HepG2 (cell line): Measurements from ENCODE around the gene SLC8A2. TPM values are rescaled to one million over a fixed set of nuclear protein-coding genes. Genes with fewer than 3 reads are reported as not detected.

Source experiments
- ATAC-seq: fragments of 200-7000 bp; cut with Tn5 transposase; 3 replicates; pipeline ENCODE4 v1.9.1; 2020; ENCODE audit warnings: mild to moderate bottlenecking, moderate library complexity
- BruUV-seq: library from RNA; stranded (reverse); fragments of 400-500 nt; replicated peaks from 2 replicates; lab custom pipeline; 2021; lab: Mats Ljungman, UMichigan
- CTCF ChIA-PET: fragments of 300-600 bp; formaldehyde crosslinking; extraction: SDS; loops from one replicate; lab custom pipeline; 2021; ENCODE audit warnings: low total read pairs, inconsistent platforms, low intra/inter-chr PET ratio; lab: Yijun Ruan, JAX
- POLR2A ChIA-PET: fragments of 350-600 bp; sonication (Branson Sonifier 250); formaldehyde crosslinking; loops from one replicate; lab custom pipeline; 2020; ENCODE audit warnings: antibody characterized with exemption, inconsistent platforms; lab: Yijun Ruan, JAX
- DNase-seq: peaks from one replicate; pipeline ENCODE4 v3.0.0-alpha.2; 2015; ENCODE audit warnings: low spot score
- FAIRE-seq: peaks from 3 replicates; lab custom pipeline; 2011; peaks lifted over from hg19 to GRCh38; lab: Jason Lieb, UNC
- H2AFZ ChIP-seq: one replicate; pipeline ENCODE4 v1.6.1; 2011; ENCODE audit warnings: low read length, inconsistent platforms
- H3K27ac ChIP-seq: fragments of 300-600 bp; 3 replicates; pipeline ENCODE4 v1.8.0; 2011; ENCODE audit warnings: mixed run types, mild to moderate bottlenecking, mixed read lengths, low read length, inconsistent platforms; ENCODE audit not compliant: insufficient read depth; ENCODE audit errors: extremely low read length
- H3K27me3 ChIP-seq, 2 experiments: fragments of 200-600 bp in 1 of 2; 2 replicates in 1 of 2; 3 replicates in 1 of 2; pipeline versions ENCODE4 v1.6.0 to v1.8.0; 2011; ENCODE audit warnings: low read length in 2 of 2, mild to moderate bottlenecking in 2 of 2, moderate library complexity in 2 of 2, inconsistent platforms in 1 of 2; ENCODE audit not compliant: insufficient read depth in 2 of 2, control insufficient read depth in 1 of 2
- H3K36me3 ChIP-seq, 2 experiments: fragments of 200-600 bp in 1 of 2; replicated peaks in 1 of 2; 2 replicates in 1 of 2; 3 replicates in 1 of 2; pipeline versions ENCODE4 v1.5.1 to v1.8.0; 2011; ENCODE audit warnings: low read length in 2 of 2, inconsistent platforms in 1 of 2; ENCODE audit not compliant: insufficient read depth in 2 of 2, control insufficient read depth in 1 of 2
- H3K4me1 ChIP-seq: 2 replicates; pipeline ENCODE4 v1.5.1; 2012; ENCODE audit warnings: low read length, inconsistent platforms; ENCODE audit not compliant: insufficient read depth
- H3K4me2 ChIP-seq: 2 replicates; pipeline ENCODE4 v1.6.0; 2011; ENCODE audit warnings: low read depth, low read length, inconsistent platforms
- H3K4me3 ChIP-seq, 3 experiments: fragments of 200-600 bp in 1 of 3; sonication (generic), shearing (Covaris generic) in 1 of 3; replicated peaks in 1 of 3; 2 replicates each; pipeline ENCODE4 v1.5.1; 2011 to 2016; ENCODE audit warnings: low read length in 3 of 3, inconsistent platforms in 2 of 3, low read depth in 2 of 3, mild to moderate bottlenecking in 2 of 3, control low read depth in 1 of 3, mixed read lengths in 1 of 3; ENCODE audit not compliant: insufficient read depth in 1 of 3
- H3K79me2 ChIP-seq: one replicate; pipeline ENCODE4 v1.6.1; 2011; ENCODE audit warnings: low read length, inconsistent platforms; ENCODE audit not compliant: insufficient read depth
- H3K9ac ChIP-seq: 2 replicates; pipeline ENCODE4 v1.6.0; 2011; ENCODE audit warnings: mild to moderate bottlenecking, low read depth, low read length, inconsistent platforms; ENCODE audit not compliant: insufficient read depth
- H3K9me3 ChIP-seq: 2 replicates; pipeline ENCODE4 v1.5.1; 2012; ENCODE audit warnings: mild to moderate bottlenecking, low read length
- H4K20me1 ChIP-seq: 2 replicates; pipeline ENCODE4 v1.6.0; 2011; ENCODE audit warnings: inconsistent platforms, mild to moderate bottlenecking, low read length, moderate library complexity; ENCODE audit not compliant: insufficient read depth
- DNMT3B ChIP-seq: conservative IDR thresholded peaks from 2 replicates; pipeline ENCODE4 v1.6.1; 2016; ENCODE audit warnings: missing biosample characterization, control low read depth
- KDM5A ChIP-seq: fragments of 200-600 bp; sonication (generic); IDR thresholded peaks from 2 replicates; pipeline ENCODE4 v1.7.0; 2018; ENCODE audit warnings: antibody characterized with exemption, mild to moderate bottlenecking, low read length, borderline replicate concordance
- MNT ChIP-seq: fragments of 450-650 bp; IDR thresholded peaks from 2 replicates; pipeline ENCODE4 v1.6.1; 2016
- MYC ChIP-seq: sonication (generic); formaldehyde crosslinking; IDR thresholded peaks from 2 replicates; pipeline ENCODE4 v1.9.0; 2021; ENCODE audit warnings: missing genetic modification reagents, borderline replicate concordance
- NKX3-1 ChIP-seq: sonication (generic); formaldehyde crosslinking; IDR thresholded peaks from 2 replicates; pipeline ENCODE4 v1.5.0; 2020; ENCODE audit warnings: missing genetic modification reagents
- NR2F1 ChIP-seq, 2 experiments: fragments of 450-650 bp in 1 of 2; formaldehyde crosslinking in 1 of 2; IDR thresholded peaks; 2 replicates each; pipeline versions ENCODE4 v1.5.0 to v1.6.1; 2016 to 2020; ENCODE audit warnings: mild to moderate bottlenecking in 1 of 2, missing compliant biosample characterization in 1 of 2, missing genetic modification reagents in 1 of 2, moderate library complexity in 1 of 2
- PPARG ChIP-seq: conservative IDR thresholded peaks from 2 replicates; pipeline ENCODE4 v1.6.1; 2016; ENCODE audit warnings: missing biosample characterization, missing genetic modification reagents
- RFXANK ChIP-seq: IDR thresholded peaks from 2 replicates; pipeline ENCODE4 v1.6.1; 2016
- SALL1 ChIP-seq: sonication (generic); formaldehyde crosslinking; IDR thresholded peaks from 2 replicates; pipeline ENCODE4 v1.8.0; 2022; ENCODE audit warnings: mild to moderate bottlenecking, missing genetic modification reagents
- SP4 ChIP-seq: sonication (generic); formaldehyde crosslinking; IDR thresholded peaks from 2 replicates; pipeline ENCODE4 v1.8.1; 2023; ENCODE audit warnings: mild to moderate bottlenecking, missing genetic modification reagents
- TBX2 ChIP-seq: sonication (generic); formaldehyde crosslinking; IDR thresholded peaks from 2 replicates; pipeline ENCODE4 v1.5.0; 2020; ENCODE audit warnings: missing genetic modification reagents, mild to moderate bottlenecking, borderline replicate concordance
- ZFP1 ChIP-seq: IDR thresholded peaks from 2 replicates; pipeline ENCODE4 v1.6.1; 2016
- WGBS: methylation state at CpG from one replicate; pipeline ENCODE4 v1.1.6; 2017; ENCODE audit warnings: low lambda C conversion rate; 5-methylcytosine and 5-hydroxymethylcytosine counted together
- in situ Hi-C: cut with HindIII; loops from 2 replicates; pipeline ENCODE4 v1.10.0; 2017; ENCODE audit warnings: low pct_unique_long_range_greater_than_20kb; ENCODE audit not compliant: extremely low pct_ligation_motif_present
- intact Hi-C: fragments of 100-400 bp; cut with micrococcal nuclease; formaldehyde crosslinking; loops from one replicate; pipeline ENCODE4 v1.10.0; 2022; ENCODE audit not compliant: unreplicated experiment
- polyA plus RNA-seq, 8 experiments: library from polyadenylated mRNA; depleted of rRNA in 3 of 8; stranded (reverse) in 7 of 8; unstranded in 1 of 8; fragments of >200 nt; fragmentation: Illumina TruSeq in 4 of 8; extraction: Trizol in 4 of 8; gene quantifications; 2 replicates each; pipeline versions ENCODE4 v1.2.1 to v1.2.3, GENCODE V29; 2011 to 2016; ENCODE audit warnings: low read depth in 4 of 8, missing spikeins in 1 of 8, mixed read lengths in 1 of 8; ENCODE audit not compliant: insufficient read depth in 1 of 8
- total RNA-seq, 5 experiments: library from RNA; depleted of rRNA; stranded (reverse); fragments of >200 nt; fragmentation: Illumina TruSeq; extraction: Trizol; gene quantifications; 2 replicates each; pipeline ENCODE4 v1.2.3, GENCODE V29; 2016; ENCODE audit warnings: low read depth in 1 of 5
- TF ChIP-seq, protein P1 (sequence below): sonication (generic); formaldehyde crosslinking; IDR thresholded peaks from 2 replicates; pipeline ENCODE4 v1.5.1; 2020; ENCODE audit warnings: mild to moderate bottlenecking, moderate library complexity, missing genetic modification reagents

SLC8A2 gene
- total and polyA plus RNA-seq, 2 of the 13 experiments (the other 11 are each of a cell fraction or from before 2014, with no cell fraction given) = 0.02 TPM; not detected in 1

- BruUV-seq = no TSS peak
- no peaks in the 10 kb centered on the region for H3K79me2 ChIP-seq
- peaks cover 17 to 83% of the 10 kb centered on the region in 2 experiments for H3K27me3 ChIP-seq
- peaks cover 8% of the 10 kb centered on the region; the same call in 1 of the 2 replicates for H4K20me1 ChIP-seq
- no peak for ATAC-seq
- H3K9me3 ChIP-seq = no peaks in the 10 kb centered on the region
- TF ChIP-seq, protein P1, sequence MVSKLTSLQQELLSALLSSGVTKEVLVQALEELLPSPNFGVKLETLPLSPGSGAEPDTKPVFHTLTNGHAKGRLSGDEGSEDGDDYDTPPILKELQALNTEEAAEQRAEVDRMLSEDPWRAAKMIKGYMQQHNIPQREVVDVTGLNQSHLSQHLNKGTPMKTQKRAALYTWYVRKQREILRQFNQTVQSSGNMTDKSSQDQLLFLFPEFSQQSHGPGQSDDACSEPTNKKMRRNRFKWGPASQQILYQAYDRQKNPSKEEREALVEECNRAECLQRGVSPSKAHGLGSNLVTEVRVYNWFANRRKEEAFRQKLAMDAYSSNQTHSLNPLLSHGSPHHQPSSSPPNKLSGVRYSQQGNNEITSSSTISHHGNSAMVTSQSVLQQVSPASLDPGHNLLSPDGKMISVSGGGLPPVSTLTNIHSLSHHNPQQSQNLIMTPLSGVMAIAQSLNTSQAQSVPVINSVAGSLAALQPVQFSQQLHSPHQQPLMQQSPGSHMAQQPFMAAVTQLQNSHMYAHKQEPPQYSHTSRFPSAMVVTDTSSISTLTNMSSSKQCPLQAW = no peak
- no peak for TF ChIP-seq PPARG (CRISPR knock-in tag)
- TF ChIP-seq RFXANK (CRISPR knock-in tag) = no peak
- no peak for TF ChIP-seq NR2F1 (CRISPR knock-in tag; IDR thresholded peaks at IDR 0.05)
- CTCF ChIA-PET = no interaction called here
- H3K4me3 ChIP-seq = peak overlapping the region in 1 of 3 experiments; percentile 55; a peak in 1 of 6 replicates
- WGBS = 24% methylated on average over 9 of the region's 9 CpGs
- FAIRE-seq = no peak
- peaks cover 5% of the 10 kb centered on the region; the same call in 1 of the 2 replicates for H3K4me1 ChIP-seq
- peak overlapping the region; percentile 32 for H3K4me2 ChIP-seq
- in situ Hi-C loops (loop anchor here (10.0 kb wide), 1 partner anchor 124 kb away; no protein-coding TSS in a partner anchor), intact Hi-C loops (no loop called here)
- H3K27ac ChIP-seq = no peak overlapping the region
- DNase-seq = no peak
- no peak overlapping the region for H2AFZ ChIP-seq
- POLR2A ChIA-PET = no interaction called here
- no peaks in the 10 kb centered on the region for H3K36me3 ChIP-seq
- no peak overlapping the region for H3K9ac ChIP-seq
Measured at GRCh38 chr19:47418692-47419029, 53.0 kb downstream of the SLC8A2 start.

DNA sequence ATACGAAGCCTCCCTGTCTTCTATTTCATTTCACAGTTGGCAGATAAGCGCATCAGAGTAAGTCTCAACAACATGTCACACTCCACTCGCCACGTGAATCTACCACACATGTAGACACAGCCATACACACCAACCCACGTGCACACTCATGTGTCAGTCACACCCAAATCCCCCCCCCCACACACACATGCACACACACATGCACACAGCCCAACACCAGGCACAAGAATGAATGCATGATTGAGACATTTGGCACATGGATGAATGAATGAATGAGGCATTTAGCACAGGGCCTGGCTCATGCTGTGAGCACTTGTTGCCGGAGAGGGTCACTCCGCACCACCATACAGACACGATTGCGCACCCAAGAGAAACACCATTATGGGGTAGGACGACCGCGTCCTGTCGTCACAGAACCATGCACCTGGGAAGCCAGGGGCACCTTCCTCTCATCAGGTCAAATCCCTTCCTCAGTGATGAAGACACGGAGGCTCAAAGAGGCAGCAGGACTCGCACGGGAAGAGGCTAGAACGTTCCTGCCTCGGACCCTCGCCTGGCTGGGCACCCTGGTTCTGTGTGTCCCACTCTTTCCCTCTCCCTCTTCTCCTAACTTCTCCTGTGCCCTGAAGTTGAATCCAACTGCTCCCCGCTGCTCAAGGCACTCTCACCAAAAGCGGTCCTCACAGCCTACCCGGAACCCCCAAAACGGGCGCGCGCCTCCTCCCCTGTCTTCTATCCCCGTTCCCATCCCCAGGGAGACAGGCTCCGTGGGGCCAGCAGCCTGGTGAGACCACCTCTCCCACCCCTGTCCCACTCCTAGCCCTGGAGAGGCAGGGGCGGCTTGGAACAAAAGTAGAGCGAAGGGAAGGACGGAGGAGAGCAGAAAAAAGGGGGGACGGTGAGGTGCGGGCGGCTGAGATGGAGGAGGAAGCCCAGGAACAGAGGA, 53.7 kb downstream of the SLC8A2 start:
- CTCF ChIA-PET = no interaction called here
- no TSS peak for BruUV-seq

More for the DNA sequence above, 53.7 kb downstream of the SLC8A2 start:
- DNase-seq (no peak), FAIRE-seq (no peak), ATAC-seq (no peak)
- no peaks in the 10 kb centered on the region for H3K36me3 ChIP-seq
- peaks cover 8% of the 10 kb centered on the region; the same call in 1 of the 2 replicates for H4K20me1 ChIP-seq
- peaks cover 14 to 81% of the 10 kb centered on the region in 2 experiments for H3K27me3 ChIP-seq
- POLR2A ChIA-PET = no interaction called here
- WGBS = 21% methylated on average over 25 of the region's 34 CpGs
- no peak overlapping the region for H3K9ac ChIP-seq
- intact Hi-C loops = no loop called here
- no peak overlapping the region for H3K27ac ChIP-seq
- no peaks in the 10 kb centered on the region for H3K79me2 ChIP-seq
- H3K9me3 ChIP-seq = no peaks in the 10 kb centered on the region
- H3K4me3 ChIP-seq = no peak overlapping the region
- H2AFZ ChIP-seq = no peak overlapping the region
- TF ChIP-seq MNT = peak; percentile 91
- TF ChIP-seq MYC (CRISPR knock-in tag) = no peak
- TF ChIP-seq KDM5A = no peak
- TF ChIP-seq SP4 (CRISPR knock-in tag) = no peak
- no peak for TF ChIP-seq NKX3-1 (CRISPR knock-in tag)
- TF ChIP-seq TBX2 = no peak
- TF ChIP-seq DNMT3B (CRISPR knock-in tag) = no peak
- TF ChIP-seq SALL1 = no peak
- no peak for TF ChIP-seq ZFP1 (CRISPR knock-in tag)
- TF ChIP-seq, all 625 proteins: peak for 1
- peaks cover 5% of the 10 kb centered on the region; the same call in 1 of the 2 replicates for H3K4me1 ChIP-seq
- in situ Hi-C loops = loop anchor here (10.0 kb wide), 1 partner anchor 123 kb away; no protein-coding TSS in a partner anchor
- H3K4me2 ChIP-seq = no peak overlapping the region
